IMR-90 (cell line): ENCODE results near the gene TMEFF1. TPM values are rescaled to one million over a fixed set of nuclear protein-coding genes. Genes with fewer than 3 reads are reported as not detected.

ENCODE experiments used
- ATAC-seq: fragments of 200-7000 bp; cut with Tn5 transposase; 2 replicates; pipeline ENCODE4 v1.9.1; 2020; ENCODE audit warnings: low read depth, mild to moderate bottlenecking, moderate library complexity
- BruUV-seq: library from RNA; stranded (reverse); fragments of 400-500 nt; replicated peaks from 2 replicates; lab custom pipeline; 2021; lab: Mats Ljungman, UMichigan
- CTCF ChIA-PET: fragments of 300-600 bp; formaldehyde crosslinking; extraction: SDS; loops from one replicate; lab custom pipeline; 2021; ENCODE audit warnings: antibody characterized with exemption; lab: Yijun Ruan, JAX
- POLR2A ChIA-PET: fragments of 300-600 bp; sonication (Branson Sonifier 250); formaldehyde crosslinking; loops from one replicate; lab custom pipeline; 2022; ENCODE audit warnings: antibody characterized with exemption; ENCODE audit not compliant: unreplicated experiment; lab: Charles Lee
- DNase-seq: peaks from one replicate; pipeline ENCODE4 v3.0.0; 2013
- H2AFZ ChIP-seq: replicated peaks from 2 replicates; pipeline ENCODE3; 2013; ENCODE audit warnings: low read length, mild to moderate bottlenecking; ENCODE audit not compliant: poor library complexity
- H2AK5ac ChIP-seq: 2 replicates; pipeline ENCODE4 v1.6.1; 2013; ENCODE audit warnings: low read depth, low read length, inconsistent platforms
- H2AK9ac ChIP-seq: replicated peaks from 2 replicates; pipeline ENCODE3; 2013; ENCODE audit warnings: mild to moderate bottlenecking, low read depth, low read length, moderate library complexity; ENCODE audit not compliant: poor library complexity
- H2BK120ac ChIP-seq: 2 replicates; pipeline ENCODE4 v1.6.1; 2013; ENCODE audit warnings: low read depth, low read length, inconsistent platforms
- H2BK15ac ChIP-seq: 3 replicates; pipeline ENCODE4 v1.6.1; 2013; ENCODE audit warnings: low read depth, low read length, inconsistent platforms
- H2BK20ac ChIP-seq: 2 replicates; pipeline ENCODE4 v1.6.1; 2013; ENCODE audit warnings: low read depth, mild to moderate bottlenecking, inconsistent platforms, low read length, moderate library complexity
- H2BK5ac ChIP-seq: 2 replicates; pipeline ENCODE4 v1.6.1; 2013; ENCODE audit warnings: mild to moderate bottlenecking, low read depth, low read length, inconsistent platforms; ENCODE audit not compliant: poor library complexity, severe bottlenecking
- H3K14ac ChIP-seq: replicated peaks from 2 replicates; pipeline ENCODE4 v1.6.1; 2013; ENCODE audit warnings: low read depth, low read length, inconsistent platforms
- H3K18ac ChIP-seq: 2 replicates; pipeline ENCODE4 v1.6.1; 2013; ENCODE audit warnings: low read depth, low read length, control low read depth
- H3K23ac ChIP-seq: 2 replicates; pipeline ENCODE4 v1.6.1; 2013; ENCODE audit warnings: low read depth, low read length, inconsistent platforms
- H3K27ac ChIP-seq: 2 replicates; pipeline ENCODE4 v1.5.1; 2013; ENCODE audit warnings: mild to moderate bottlenecking, control low read depth, low read length; ENCODE audit not compliant: insufficient read depth
- H3K27me3 ChIP-seq: 2 replicates; pipeline ENCODE4 v1.6.1; 2013; ENCODE audit warnings: low read length; ENCODE audit not compliant: control insufficient read depth, insufficient read depth
- H3K36me3 ChIP-seq: 2 replicates; pipeline ENCODE4 v1.6.1; 2013; ENCODE audit warnings: low read length, mixed read lengths; ENCODE audit not compliant: control insufficient read depth, insufficient read depth
- H3K4ac ChIP-seq: 2 replicates; pipeline ENCODE4 v1.6.1; 2013; ENCODE audit warnings: low read depth, low read length, inconsistent platforms
- H3K4me1 ChIP-seq: 2 replicates; pipeline ENCODE4 v1.6.1; 2013; ENCODE audit warnings: low read length, mixed read lengths; ENCODE audit not compliant: control insufficient read depth, insufficient read depth
- H3K4me2 ChIP-seq: 2 replicates; pipeline ENCODE4 v1.6.1; 2013; ENCODE audit warnings: low read depth, mild to moderate bottlenecking, control low read depth, low read length, moderate library complexity
- H3K4me3 ChIP-seq: 2 replicates; pipeline ENCODE4 v1.5.1; 2013; ENCODE audit warnings: low read depth, mild to moderate bottlenecking, control low read depth, low read length, moderate library complexity; ENCODE audit not compliant: insufficient read depth
- H3K56ac ChIP-seq: 2 replicates; pipeline ENCODE4 v1.6.1; 2013; ENCODE audit warnings: low read length, inconsistent platforms; ENCODE audit not compliant: insufficient read depth; ENCODE audit errors: extremely low read depth
- H3K79me1 ChIP-seq, 2 experiments: 2 replicates each; pipeline ENCODE4 v1.6.1; 2013; ENCODE audit warnings: low read length in 2 of 2, inconsistent platforms in 1 of 2, low read depth in 1 of 2
- H3K9ac ChIP-seq: 2 replicates; pipeline ENCODE4 v1.6.1; 2013; ENCODE audit warnings: low read depth, low read length, control low read depth
- H3K9me1 ChIP-seq: 2 replicates; pipeline ENCODE4 v1.6.1; 2013; ENCODE audit warnings: low read length, inconsistent platforms; ENCODE audit not compliant: insufficient read depth
- H3K9me3 ChIP-seq: 2 replicates; pipeline ENCODE4 v1.6.1; 2013; ENCODE audit warnings: low read length; ENCODE audit not compliant: control insufficient read depth, insufficient read depth
- H4K20me1 ChIP-seq: 2 replicates; pipeline ENCODE4 v1.6.1; 2013; ENCODE audit warnings: low read length, inconsistent platforms; ENCODE audit not compliant: insufficient read depth
- H4K5ac ChIP-seq: 2 replicates; pipeline ENCODE4 v1.6.1; 2013; ENCODE audit warnings: mild to moderate bottlenecking, low read depth, low read length, control low read depth
- H4K8ac ChIP-seq, 2 experiments: 2 replicates each; pipeline ENCODE4 v1.6.1; 2013; ENCODE audit warnings: low read depth in 2 of 2, low read length in 2 of 2, control low read depth in 1 of 2, inconsistent platforms in 1 of 2
- H4K91ac ChIP-seq: 2 replicates; pipeline ENCODE4 v1.6.1; 2013; ENCODE audit warnings: low read depth, low read length, inconsistent platforms; ENCODE audit not compliant: insufficient read depth
- BHLHE40 ChIP-seq: fragments of 150-350 bp; IDR thresholded peaks from 2 replicates; pipeline ENCODE4 v1.6.1; 2016; ENCODE audit warnings: mild to moderate bottlenecking, low read depth, low read length
- CEBPB ChIP-seq: IDR thresholded peaks from 2 replicates; pipeline ENCODE4 v1.6.1; 2012; ENCODE audit warnings: low read depth, low read length, improper control_type of control experiment
- CHD1 ChIP-seq: IDR thresholded peaks from 2 replicates; pipeline ENCODE4 v1.6.1; 2012; ENCODE audit warnings: low read depth, low read length, improper control_type of control experiment
- FOS ChIP-seq: fragments of 150-350 bp; IDR thresholded peaks from 2 replicates; pipeline ENCODE4 v1.6.1; 2016; ENCODE audit warnings: low read depth, low read length
- MAFK ChIP-seq: IDR thresholded peaks from 2 replicates; pipeline ENCODE4 v1.6.1; 2012; ENCODE audit warnings: low read depth, low read length, improper control_type of control experiment
- MAZ ChIP-seq: IDR thresholded peaks from 2 replicates; pipeline ENCODE4 v1.6.1; 2012; ENCODE audit warnings: low read depth, mild to moderate bottlenecking, low read length, improper control_type of control experiment, moderate library complexity, borderline replicate concordance
- MXI1 ChIP-seq: IDR thresholded peaks from 2 replicates; pipeline ENCODE4 v1.6.1; 2012; ENCODE audit warnings: low read depth, mild to moderate bottlenecking, low read length, moderate library complexity, borderline replicate concordance
- NFE2L2 ChIP-seq: fragments of 150-350 bp; IDR thresholded peaks from 2 replicates; pipeline ENCODE4 v1.6.1; 2016; ENCODE audit warnings: low read depth, mild to moderate bottlenecking, low read length
- POLR2A ChIP-seq: IDR thresholded peaks from 2 replicates; pipeline ENCODE4 v1.6.1; 2012; ENCODE audit warnings: mild to moderate bottlenecking, low read depth, low read length
- RAD21 ChIP-seq: IDR thresholded peaks from 2 replicates; pipeline ENCODE4 v1.6.1; 2012; ENCODE audit warnings: low read length, improper control_type of control experiment
- RCOR1 ChIP-seq: IDR thresholded peaks from 2 replicates; pipeline ENCODE4 v1.6.1; 2012; ENCODE audit warnings: mild to moderate bottlenecking, low read length, improper control_type of control experiment; ENCODE audit not compliant: insufficient replicate concordance
- RFX5 ChIP-seq: IDR thresholded peaks from 2 replicates; pipeline ENCODE4 v1.8.0; 2012; ENCODE audit warnings: low read depth, mild to moderate bottlenecking, low read length, moderate library complexity
- SMC3 ChIP-seq: fragments of 150-350 bp; IDR thresholded peaks from 2 replicates; pipeline ENCODE4 v1.6.1; 2016; ENCODE audit warnings: low read depth, mild to moderate bottlenecking, antibody characterized with exemption, low read length, moderate library complexity
- WGBS, 2 experiments: methylation state at CpG; one replicate each; pipeline versions ENCODE4 v1.1.5 to v1.1.7; 2013; ENCODE audit warnings: missing lambda C conversion rate in 2 of 2; ENCODE audit not compliant: insufficient read length in 1 of 2; ENCODE audit errors: extremely low coverage in 2 of 2; 5-methylcytosine and 5-hydroxymethylcytosine counted together
- dilution Hi-C: fragments of 300-500 bp; cut with HindIII; formaldehyde crosslinking; loops from one replicate; pipeline ENCODE4 v1.14.3; 2018; ENCODE audit warnings: low sequenced_read_pairs; ENCODE audit not compliant: unreplicated experiment
- in situ Hi-C: fragments of 300-500 bp; cut with MboI; formaldehyde crosslinking; loops from 3 replicates; pipeline ENCODE4 v1.14.3; 2019; ENCODE audit warnings: low sequenced_read_pairs, inconsistent platforms, mixed read lengths
- intact Hi-C: fragments of 100-400 bp; cut with micrococcal nuclease; formaldehyde crosslinking; loops from 2 replicates; pipeline ENCODE4 v1.10.0; 2022
- polyA plus RNA-seq, 3 experiments: library from polyadenylated mRNA; depleted of rRNA; stranded (reverse); fragments of >200 nt; gene quantifications; 2 replicates each; pipeline ENCODE4 v1.2.3, GENCODE V29; 2012; ENCODE audit warnings: low replicate concordance in 1 of 3
- total RNA-seq: library from RNA; depleted of rRNA; stranded (reverse); fragments of >200 nt; gene quantifications from 2 replicates; pipeline ENCODE4 v1.2.3, GENCODE V29; 2012
- TF ChIP-seq, protein P1 (sequence below): fragments of 150-350 bp; IDR thresholded peaks from 2 replicates; pipeline ENCODE4 v1.6.1; 2016; ENCODE audit warnings: low read depth, mild to moderate bottlenecking, low read length, moderate library complexity, borderline replicate concordance
- TF ChIP-seq, protein P2 (sequence below): fragments of 150-350 bp; IDR thresholded peaks from 2 replicates; pipeline ENCODE4 v1.6.1; 2017; ENCODE audit warnings: mild to moderate bottlenecking, antibody characterized with exemption, low read length, low read depth
- TF ChIP-seq, protein P3 (sequence below): conservative IDR thresholded peaks from 2 replicates; pipeline ENCODE4 v1.5.1; 2012; ENCODE audit warnings: mild to moderate bottlenecking, low read depth, low read length, improper control_type of control experiment

TMEFF1 gene
- total and polyA plus RNA-seq, 2 of the 4 experiments (the other 2 are of a cell fraction), result 0.62 to 0.90 TPM

DNA sequence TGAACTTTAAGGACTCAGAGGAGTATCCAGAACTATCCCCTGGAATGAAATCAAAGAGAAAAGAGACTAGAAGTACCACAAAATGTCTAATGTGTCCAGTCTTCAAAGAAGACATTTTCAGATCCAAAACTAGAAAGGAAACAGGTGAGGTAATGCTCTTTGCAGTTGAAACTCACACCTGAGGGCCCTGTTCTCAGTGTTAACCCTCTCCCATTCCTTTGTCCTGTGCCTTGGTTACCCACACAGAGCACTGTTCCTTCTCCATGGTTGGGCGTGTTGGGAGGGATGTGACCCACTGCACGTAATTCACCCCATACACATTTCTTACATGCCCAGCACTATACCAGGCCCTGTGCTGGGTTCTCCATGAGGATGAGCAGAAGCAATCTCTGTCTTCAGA is 24.7 kb upstream of the TMEFF1 start:
- no peak overlapping the region for H3K14ac ChIP-seq
- WGBS, 2 experiments, result no CpG with 5 or more reads among the region's 2 CpGs
- ChIA-PET POLR2A (no interaction called here), CTCF (no interaction called here)
- H2AK9ac ChIP-seq, result no peak overlapping the region
- peaks cover 27 to 77% of the 10 kb centered on the region in 2 experiments for H3K79me1 ChIP-seq
- TF ChIP-seq, protein P1, sequence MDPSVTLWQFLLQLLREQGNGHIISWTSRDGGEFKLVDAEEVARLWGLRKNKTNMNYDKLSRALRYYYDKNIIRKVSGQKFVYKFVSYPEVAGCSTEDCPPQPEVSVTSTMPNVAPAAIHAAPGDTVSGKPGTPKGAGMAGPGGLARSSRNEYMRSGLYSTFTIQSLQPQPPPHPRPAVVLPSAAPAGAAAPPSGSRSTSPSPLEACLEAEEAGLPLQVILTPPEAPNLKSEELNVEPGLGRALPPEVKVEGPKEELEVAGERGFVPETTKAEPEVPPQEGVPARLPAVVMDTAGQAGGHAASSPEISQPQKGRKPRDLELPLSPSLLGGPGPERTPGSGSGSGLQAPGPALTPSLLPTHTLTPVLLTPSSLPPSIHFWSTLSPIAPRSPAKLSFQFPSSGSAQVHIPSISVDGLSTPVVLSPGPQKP, result no peak
- TF ChIP-seq RCOR1 (no peak), RFX5 (no peak), MXI1 (no peak), RAD21 (no peak), CEBPB (no peak), MAZ (no peak), BHLHE40 (no peak), SMC3 (no peak), NFE2L2 (no peak), POLR2A (no peak), FOS (no peak), MAFK (no peak), CHD1 (no peak)
- TF ChIP-seq, protein P2, sequence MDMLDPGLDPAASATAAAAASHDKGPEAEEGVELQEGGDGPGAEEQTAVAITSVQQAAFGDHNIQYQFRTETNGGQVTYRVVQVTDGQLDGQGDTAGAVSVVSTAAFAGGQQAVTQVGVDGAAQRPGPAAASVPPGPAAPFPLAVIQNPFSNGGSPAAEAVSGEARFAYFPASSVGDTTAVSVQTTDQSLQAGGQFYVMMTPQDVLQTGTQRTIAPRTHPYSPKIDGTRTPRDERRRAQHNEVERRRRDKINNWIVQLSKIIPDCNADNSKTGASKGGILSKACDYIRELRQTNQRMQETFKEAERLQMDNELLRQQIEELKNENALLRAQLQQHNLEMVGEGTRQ, result no peak
- TF ChIP-seq, protein P3, sequence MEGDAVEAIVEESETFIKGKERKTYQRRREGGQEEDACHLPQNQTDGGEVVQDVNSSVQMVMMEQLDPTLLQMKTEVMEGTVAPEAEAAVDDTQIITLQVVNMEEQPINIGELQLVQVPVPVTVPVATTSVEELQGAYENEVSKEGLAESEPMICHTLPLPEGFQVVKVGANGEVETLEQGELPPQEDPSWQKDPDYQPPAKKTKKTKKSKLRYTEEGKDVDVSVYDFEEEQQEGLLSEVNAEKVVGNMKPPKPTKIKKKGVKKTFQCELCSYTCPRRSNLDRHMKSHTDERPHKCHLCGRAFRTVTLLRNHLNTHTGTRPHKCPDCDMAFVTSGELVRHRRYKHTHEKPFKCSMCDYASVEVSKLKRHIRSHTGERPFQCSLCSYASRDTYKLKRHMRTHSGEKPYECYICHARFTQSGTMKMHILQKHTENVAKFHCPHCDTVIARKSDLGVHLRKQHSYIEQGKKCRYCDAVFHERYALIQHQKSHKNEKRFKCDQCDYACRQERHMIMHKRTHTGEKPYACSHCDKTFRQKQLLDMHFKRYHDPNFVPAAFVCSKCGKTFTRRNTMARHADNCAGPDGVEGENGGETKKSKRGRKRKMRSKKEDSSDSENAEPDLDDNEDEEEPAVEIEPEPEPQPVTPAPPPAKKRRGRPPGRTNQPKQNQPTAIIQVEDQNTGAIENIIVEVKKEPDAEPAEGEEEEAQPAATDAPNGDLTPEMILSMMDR, result no peak
- no peak overlapping the region for H3K56ac ChIP-seq
- no peak overlapping the region for H3K4me2 ChIP-seq
- H4K91ac ChIP-seq, result no peak overlapping the region
- no TSS peak for BruUV-seq
- no peak overlapping the region for H2BK20ac ChIP-seq
- no peak overlapping the region for H2AFZ ChIP-seq
- H3K36me3 ChIP-seq, result peaks cover 25% of the 10 kb centered on the region
- in situ Hi-C loops (no loop called here), dilution Hi-C loops (no loop called here), intact Hi-C loops (no loop called here)
- no peak overlapping the region for H2BK15ac ChIP-seq
- peaks cover 56% of the 10 kb centered on the region for H4K20me1 ChIP-seq
- peaks cover 2% of the 10 kb centered on the region; the same call in 1 of the 2 replicates for H3K9me3 ChIP-seq
- peaks cover 10% of the 10 kb centered on the region for H3K4me1 ChIP-seq
- no peak overlapping the region for H4K5ac ChIP-seq
- peaks cover 15% of the 10 kb centered on the region for H3K9me1 ChIP-seq
- no peak overlapping the region for H2BK5ac ChIP-seq
- no peak overlapping the region for H3K4me3 ChIP-seq
- no peaks in the 10 kb centered on the region for H3K27me3 ChIP-seq
- no peak overlapping the region for H3K9ac ChIP-seq
- H4K8ac ChIP-seq, result no peak overlapping the region
- no peak overlapping the region for H2BK120ac ChIP-seq
- no peak overlapping the region for H3K27ac ChIP-seq
- H3K4ac ChIP-seq, result no peak overlapping the region
- H3K18ac ChIP-seq, result no peak overlapping the region
- H3K23ac ChIP-seq, result no peak overlapping the region
- ATAC-seq (no peak), DNase-seq (no peak)
- no peak overlapping the region for H2AK5ac ChIP-seq
